ENCODE results near the gene ZBTB37. TPM values are rescaled to one million over a fixed set of nuclear protein-coding genes. Genes with fewer than 3 reads are reported as not detected.

ZBTB37 gene
- total RNA-seq, 1 donor = 11.3 TPM

DNA sequence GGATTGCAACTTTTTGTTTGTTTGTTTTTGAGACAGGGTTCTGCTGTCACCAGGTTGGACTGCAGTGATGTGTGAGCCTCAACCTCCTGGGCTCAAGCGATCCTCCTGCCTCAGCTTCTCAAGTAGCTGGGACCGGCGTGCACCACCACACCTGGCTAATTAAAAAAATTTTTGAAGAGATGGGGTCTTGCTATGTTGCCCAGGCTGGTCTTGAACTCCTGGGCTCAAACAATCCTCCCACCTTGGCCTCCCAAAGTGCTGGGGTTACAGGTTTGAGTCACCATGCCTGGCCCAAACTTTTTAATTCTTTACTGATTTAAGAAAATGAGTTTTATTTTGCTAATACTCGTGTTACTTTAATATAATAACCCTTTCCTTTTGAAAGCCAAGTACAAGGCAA lies 80.4 kb downstream of the ZBTB37 start:
- TF ChIP-seq CTCF (IDR thresholded peaks at IDR 0.05; ENCODE audit: insufficient read depth, low read length) = no peak

More for the DNA sequence above, 80.4 kb downstream of the ZBTB37 start:
- DNase-seq (ENCODE audit: low read depth) = no peak
- H3K4me3 ChIP-seq (ENCODE audit: low read depth, low read length) = no peak overlapping the region

Small RNA genes within 50 kb of the gene (small RNA-seq; reads per million reads assigned to genes)
- gene RNA5SP67 = 0.19 reads per million

Other genes starting within 250 kb of the ZBTB37 start
- gene TEX50, start 233.0 kb upstream of the ZBTB37 start, total RNA-seq (ENCODE audit: low replicate concordance) = not detected in 2 replicates
- gene ANKRD45, start 198.5 kb upstream of the ZBTB37 start, total RNA-seq (ENCODE audit: low replicate concordance) = 0.09 and 0.82 TPM in 2 replicates
- gene KLHL20, start 153.4 kb upstream of the ZBTB37 start, total RNA-seq (ENCODE audit: low replicate concordance) = 16.9 and 30.6 TPM in 2 replicates
- 15.9 and 18.3 TPM in 2 replicates for gene DARS2, start 43.7 kb upstream of the ZBTB37 start, total RNA-seq (ENCODE audit: low replicate concordance)
- gene CENPL, start 43.5 kb upstream of the ZBTB37 start, total RNA-seq (ENCODE audit: low replicate concordance) = 6.5 and 27.5 TPM in 2 replicates
- 453 and 516 TPM in 2 replicates for gene GAS5, start 391 bp upstream of the ZBTB37 start, total RNA-seq (ENCODE audit: low replicate concordance)
- gene SERPINC1, start 48.9 kb downstream of the ZBTB37 start, total RNA-seq (ENCODE audit: low replicate concordance) = not detected in 2 replicates
- 35.7 and 37.0 TPM in 2 replicates for gene RC3H1, start 154.0 kb downstream of the ZBTB37 start, total RNA-seq (ENCODE audit: low replicate concordance)

All from fibroblast of the aortic adventitia (primary cell).